GM21515 (cell line): ENCODE data around the gene TAF10.

Experiments
- ATAC-seq: cut with Tn5 transposase; IDR thresholded peaks from one replicate; pipeline ENCODE4 v1.9.1; 2021; ENCODE audit not compliant: unreplicated experiment

The TAF10 gene

GRCh38 chr11:6561288-6561687 is 50.7 kb downstream of the TAF10 start:
- no peak for ATAC-seq
